ENCODE data around the gene NCKAP5. TPM values are rescaled to one million over a fixed set of nuclear protein-coding genes. Genes with fewer than 3 reads are reported as not detected.

The NCKAP5 gene
- total and polyA plus RNA-seq, 9 of the 15 experiments (the other 6 are each of a cell fraction or from before 2014, with no cell fraction given) = not detected

GRCh38 chr2:133541376-133541775 is 26.9 kb downstream of the NCKAP5 start:
- ChIA-PET POLR2A (no interaction called here), CTCF (ENCODE audit: low intra/inter-chr PET ratio) (no interaction called here)
- no TSS peak for BruUV-seq (replicated peaks)
- H2AFZ ChIP-seq (ENCODE audit: low read depth, low read length) = no peak overlapping the region
- no peaks in the 10 kb centered on the region for H3K9me1 ChIP-seq (ENCODE audit: control insufficient read depth, insufficient read depth, low read length)
- ATAC-seq = no peak
- in situ Hi-C loops (cut with MboI) = no loop called here
- TF ChIP-seq ETV5 (CRISPR knock-in tag; IDR thresholded peaks at IDR 0.05; ENCODE audit: low read depth) = no peak
- no peak for TF ChIP-seq MTF1 (CRISPR knock-in tag; IDR thresholded peaks at IDR 0.05; ENCODE audit: borderline replicate concordance)
- no peak for TF ChIP-seq ZBTB12 (CRISPR knock-in tag; IDR thresholded peaks at IDR 0.05)
- TF ChIP-seq NEUROD1 (IDR thresholded peaks at IDR 0.05; ENCODE audit: borderline replicate concordance, low read depth, low read length, partially characterized antibody) = no peak
- no peak for TF ChIP-seq TGIF2 (CRISPR knock-in tag; IDR thresholded peaks at IDR 0.05)
- TF ChIP-seq CEBPG (CRISPR knock-in tag; IDR thresholded peaks at IDR 0.05) = no peak
- no peak for TF ChIP-seq CEBPG (tag; conservative IDR thresholded peaks at IDR 0.05 in 1 of 2, IDR thresholded peaks at IDR 0.05 in 1 of 2)
- TF ChIP-seq CSDE1 (IDR thresholded peaks at IDR 0.05) = no peak
- TF ChIP-seq, protein P1, sequence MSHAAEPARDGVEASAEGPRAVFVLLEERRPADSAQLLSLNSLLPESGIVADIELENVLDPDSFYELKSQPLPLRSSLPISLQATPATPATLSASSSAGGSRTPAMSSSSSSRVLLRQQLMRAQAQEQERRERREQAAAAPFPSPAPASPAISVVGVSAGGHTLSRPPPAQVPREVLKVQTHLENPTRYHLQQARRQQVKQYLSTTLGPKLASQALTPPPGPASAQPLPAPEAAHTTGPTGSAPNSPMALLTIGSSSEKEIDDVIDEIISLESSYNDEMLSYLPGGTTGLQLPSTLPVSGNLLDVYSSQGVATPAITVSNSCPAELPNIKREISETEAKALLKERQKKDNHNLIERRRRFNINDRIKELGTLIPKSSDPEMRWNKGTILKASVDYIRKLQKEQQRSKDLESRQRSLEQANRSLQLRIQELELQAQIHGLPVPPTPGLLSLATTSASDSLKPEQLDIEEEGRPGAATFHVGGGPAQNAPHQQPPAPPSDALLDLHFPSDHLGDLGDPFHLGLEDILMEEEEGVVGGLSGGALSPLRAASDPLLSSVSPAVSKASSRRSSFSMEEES (CRISPR knock-in tag; IDR thresholded peaks at IDR 0.05) = no peak
- no peak for TF ChIP-seq NFATC3 (IDR thresholded peaks at IDR 0.05)
- TF ChIP-seq IRF2 (CRISPR knock-in tag; IDR thresholded peaks at IDR 0.05) = no peak
- TF ChIP-seq, protein P2, sequence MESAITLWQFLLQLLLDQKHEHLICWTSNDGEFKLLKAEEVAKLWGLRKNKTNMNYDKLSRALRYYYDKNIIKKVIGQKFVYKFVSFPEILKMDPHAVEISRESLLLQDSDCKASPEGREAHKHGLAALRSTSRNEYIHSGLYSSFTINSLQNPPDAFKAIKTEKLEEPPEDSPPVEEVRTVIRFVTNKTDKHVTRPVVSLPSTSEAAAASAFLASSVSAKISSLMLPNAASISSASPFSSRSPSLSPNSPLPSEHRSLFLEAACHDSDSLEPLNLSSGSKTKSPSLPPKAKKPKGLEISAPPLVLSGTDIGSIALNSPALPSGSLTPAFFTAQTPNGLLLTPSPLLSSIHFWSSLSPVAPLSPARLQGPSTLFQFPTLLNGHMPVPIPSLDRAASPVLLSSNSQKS (CRISPR knock-in tag; IDR thresholded peaks at IDR 0.05) = no peak
- TF ChIP-seq TRIM24 (IDR thresholded peaks at IDR 0.05) = no peak
- TF ChIP-seq ARID3A (IDR thresholded peaks at IDR 0.05; ENCODE audit: borderline replicate concordance, low read depth, low read length) = no peak
- H3K4me1 ChIP-seq (replicated peaks in 1 of 2; ENCODE audit: control insufficient read depth in 2 of 2, insufficient read depth in 2 of 2, low read length in 2 of 2) = no peaks in the 10 kb centered on the region
- intact Hi-C loops (cut with micrococcal nuclease) = no loop called here
- H4K20me1 ChIP-seq (replicated peaks; ENCODE audit: control insufficient read depth, insufficient read depth, low read length) = no peaks in the 10 kb centered on the region
- no peaks in the 10 kb centered on the region for H3K79me2 ChIP-seq (ENCODE audit: control insufficient read depth, insufficient read depth, low read length)
- no peaks in the 10 kb centered on the region for H3K9me3 ChIP-seq (replicated peaks; ENCODE audit: control insufficient read depth, insufficient read depth, low read depth, low read length)
- no peak for DNase-seq (ENCODE audit: extremely low read depth in 1 of 4, low spot score in 3 of 4)
- H3K9ac ChIP-seq (ENCODE audit: insufficient read depth in 1 of 2, low read depth in 2 of 2, low read length in 2 of 2) = no peak overlapping the region
- no peaks in the 10 kb centered on the region for H3K27me3 ChIP-seq (ENCODE audit: control insufficient read depth in 2 of 2, insufficient read depth in 2 of 2, low read length in 2 of 2)
- H3K4me3 ChIP-seq = no peak overlapping the region
- H3K36me3 ChIP-seq (ENCODE audit: control insufficient read depth, insufficient read depth, low read length) = no peaks in the 10 kb centered on the region
- 0% methylated on average over 1 of the region's 1 CpG for WGBS (ENCODE audit: insufficient coverage, low coverage, missing lambda C conversion rate)
- no peak for FAIRE-seq
- no peak overlapping the region for H3K27ac ChIP-seq (ENCODE audit: extremely low read depth, low read depth, low read length)
- H3K4me2 ChIP-seq (ENCODE audit: insufficient read depth, low read length) = no peak overlapping the region

Data from K562 (cell line).